ENCODE results near the gene TSC2.

DNA sequence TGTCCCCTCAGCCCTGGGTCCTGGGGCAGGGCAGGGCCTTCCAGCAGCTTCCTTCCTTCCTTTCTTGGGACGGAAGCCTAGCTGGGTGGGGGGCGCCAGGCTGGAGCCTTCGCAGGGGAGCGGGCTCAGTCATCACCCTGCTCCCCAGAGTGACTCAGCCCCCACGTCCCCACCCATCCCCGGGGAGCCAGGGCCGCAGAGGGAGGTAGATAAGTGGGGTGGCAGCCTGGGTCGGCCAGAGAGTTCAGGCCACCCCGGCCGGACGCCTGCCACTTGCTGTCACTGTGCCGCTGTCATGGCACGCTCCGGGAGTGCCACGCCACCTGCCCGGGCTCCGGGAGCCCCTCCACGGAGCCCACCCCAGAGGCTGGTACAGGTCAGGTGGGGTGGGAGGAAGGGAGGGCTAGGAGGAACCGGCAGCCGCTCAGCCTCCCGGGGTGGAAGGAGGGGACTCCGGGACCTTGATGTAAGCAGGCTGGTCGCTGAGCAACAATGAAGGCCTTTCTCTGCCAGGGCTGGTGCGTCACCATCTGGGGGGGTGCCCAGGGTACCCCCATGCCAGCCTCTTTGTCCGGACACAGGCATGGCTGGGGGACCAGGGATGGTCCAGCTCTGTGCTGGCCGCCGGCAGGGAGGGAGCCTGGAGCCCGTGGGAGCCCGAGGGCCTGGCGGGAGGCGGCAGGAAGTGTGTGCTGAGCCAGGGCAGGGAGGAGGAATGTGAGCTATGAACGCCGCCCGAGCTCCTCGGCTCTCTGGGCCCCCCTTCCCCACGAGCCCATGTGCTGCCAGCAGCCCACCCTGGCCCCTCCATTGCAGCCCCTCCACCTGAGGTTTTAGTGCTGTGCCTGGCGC, 14.5 kb upstream of the TSC2 start:
- no peak; the same call in 1 of the 2 replicates for TF ChIP-seq GABPB1 (CRISPR knock-in tag; IDR thresholded peaks at IDR 0.05)
- no peak for TF ChIP-seq CTCF (IDR thresholded peaks at IDR 0.05 in 2 of 3, conservative IDR thresholded peaks at IDR 0.05 in 1 of 3; ENCODE audit: insufficient read depth in 2 of 3, low read depth in 1 of 3, low read length in 3 of 3)

All from K562 (cell line).